ENCODE results near the gene PLA2G6.

- TF ChIP-seq POLR2A (IDR thresholded peaks at IDR 0.05) (no peak), CTCF (IDR thresholded peaks at IDR 0.05) (no peak)
Measured at GRCh38 chr22:38213990-38214301, 32.3 kb upstream of the PLA2G6 start.
